GM18951 (cell line): ENCODE results near the gene PPM1F.

Source experiments
- POLR2A ChIP-seq: IDR thresholded peaks from 4 replicates; pipeline ENCODE4 v1.6.1; 2011; ENCODE audit warnings: mild to moderate bottlenecking; ENCODE audit not compliant: insufficient read length, insufficient read depth; ENCODE audit errors: extremely low read depth
- in situ Hi-C: fragments of 300-500 bp; cut with MboI; formaldehyde crosslinking; loops from one replicate; pipeline ENCODE4 v1.12.0; 2022; ENCODE audit warnings: low sequenced_read_pairs, mixed read lengths, inconsistent platforms; ENCODE audit not compliant: unreplicated experiment

Gene PPM1F

DNA sequence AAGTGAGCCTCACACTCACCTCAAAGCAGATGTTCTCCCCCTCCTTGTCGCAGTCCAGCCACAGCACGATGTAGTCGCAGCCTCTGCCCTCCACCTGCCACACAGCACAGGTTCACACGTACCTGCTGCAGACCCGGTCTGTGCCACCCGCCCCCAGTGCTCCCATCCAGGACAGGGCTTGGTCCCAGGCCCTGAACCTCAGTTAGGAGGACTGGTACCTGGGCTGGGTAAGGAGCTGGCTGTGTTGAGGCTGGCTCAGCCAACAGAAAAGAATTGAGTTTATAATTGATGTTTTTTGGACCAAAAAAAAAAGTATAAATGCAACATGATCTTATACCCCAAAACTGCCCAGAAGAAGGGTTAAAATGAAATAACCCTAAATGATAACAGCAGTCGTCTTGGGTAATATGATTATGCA lies 19.2 kb upstream of the PPM1F start:
- TF ChIP-seq POLR2A, result no peak
- in situ Hi-C loops, result no loop called here

DNA sequence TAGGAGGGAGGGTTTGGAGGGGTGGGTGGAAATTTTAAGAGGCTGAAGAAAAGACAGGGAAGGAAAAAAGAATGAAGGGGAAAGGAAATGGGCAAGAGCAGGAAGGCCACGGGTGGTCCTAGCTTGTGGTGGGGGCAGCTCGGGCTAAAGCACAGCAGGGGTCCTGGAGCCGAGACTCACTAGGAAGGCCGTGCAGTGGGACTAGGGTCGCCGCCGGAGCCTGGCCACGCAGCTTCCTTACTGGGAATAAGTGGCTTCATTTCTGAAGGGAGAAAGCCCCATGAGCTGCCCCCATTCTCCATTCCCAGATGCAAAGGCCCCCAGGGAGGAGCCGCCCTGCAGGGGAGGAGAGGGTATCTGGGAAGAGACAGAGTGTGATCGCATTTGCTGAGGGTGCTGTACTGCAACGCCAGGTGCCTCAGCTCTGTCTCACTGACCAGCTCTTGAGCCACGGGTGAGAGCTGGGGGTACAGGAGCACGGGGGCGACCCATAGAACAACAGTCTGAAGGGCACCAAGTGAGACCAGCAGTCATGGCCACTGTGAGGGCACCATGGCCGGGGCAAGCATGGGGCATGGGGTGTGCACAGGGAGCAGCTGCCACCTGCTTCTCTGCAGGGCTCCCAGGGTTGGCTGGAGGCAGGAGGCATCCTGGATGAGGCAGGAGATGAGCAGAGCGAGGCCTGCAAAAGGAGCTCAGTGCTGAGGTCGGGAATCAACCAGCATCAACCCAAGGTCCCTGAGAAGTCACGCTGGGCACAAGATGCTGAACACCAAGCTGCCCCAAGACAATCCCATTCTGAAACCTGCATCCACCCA lies 18.4 kb upstream of the PPM1F start:
- in situ Hi-C loops, result no loop called here
- TF ChIP-seq POLR2A, result no peak

DNA sequence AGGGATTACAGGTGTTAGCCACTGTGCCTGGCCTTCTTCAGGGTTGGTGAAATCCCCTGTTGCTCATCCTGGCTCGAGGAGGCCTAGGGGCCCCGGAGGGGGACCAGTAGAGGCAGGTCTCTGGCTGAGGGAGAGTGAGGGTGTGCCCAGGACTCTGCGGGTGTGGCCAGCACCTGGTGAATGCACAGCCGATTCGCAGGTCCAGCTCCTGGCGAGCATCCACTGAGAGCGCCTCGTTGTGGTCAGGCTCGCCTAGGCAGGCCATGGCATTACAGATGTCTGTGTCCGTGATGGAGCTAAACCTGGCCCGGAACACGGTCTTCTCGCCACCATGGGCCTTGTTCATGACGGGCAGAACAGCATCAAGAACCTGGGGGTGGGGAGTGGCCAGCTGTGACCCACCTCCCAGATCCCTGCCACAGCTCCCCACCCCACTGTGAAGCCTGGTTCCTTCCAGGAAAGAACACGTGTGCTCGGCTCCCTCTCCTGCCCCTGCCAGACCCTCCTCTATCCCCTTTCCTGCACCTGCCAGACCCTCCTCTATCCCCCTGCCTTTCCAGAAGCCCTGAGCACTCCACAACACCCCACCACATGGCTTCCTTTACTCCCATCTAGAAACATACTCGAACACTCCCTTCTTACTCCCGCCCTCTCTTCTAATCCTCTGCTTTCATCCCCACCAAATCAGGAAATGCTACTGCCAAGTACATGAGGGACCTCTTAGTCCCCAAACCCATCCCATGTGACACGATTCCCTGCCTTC lies 17.6 kb upstream of the PPM1F start:
- in situ Hi-C loops, result no loop called here
- TF ChIP-seq POLR2A, result no peak

- in situ Hi-C loops, result no loop called here
- no peak for TF ChIP-seq POLR2A
These were observed 15.9 kb upstream of the PPM1F start for GRCh38 chr22:21968452-21969129.

DNA sequence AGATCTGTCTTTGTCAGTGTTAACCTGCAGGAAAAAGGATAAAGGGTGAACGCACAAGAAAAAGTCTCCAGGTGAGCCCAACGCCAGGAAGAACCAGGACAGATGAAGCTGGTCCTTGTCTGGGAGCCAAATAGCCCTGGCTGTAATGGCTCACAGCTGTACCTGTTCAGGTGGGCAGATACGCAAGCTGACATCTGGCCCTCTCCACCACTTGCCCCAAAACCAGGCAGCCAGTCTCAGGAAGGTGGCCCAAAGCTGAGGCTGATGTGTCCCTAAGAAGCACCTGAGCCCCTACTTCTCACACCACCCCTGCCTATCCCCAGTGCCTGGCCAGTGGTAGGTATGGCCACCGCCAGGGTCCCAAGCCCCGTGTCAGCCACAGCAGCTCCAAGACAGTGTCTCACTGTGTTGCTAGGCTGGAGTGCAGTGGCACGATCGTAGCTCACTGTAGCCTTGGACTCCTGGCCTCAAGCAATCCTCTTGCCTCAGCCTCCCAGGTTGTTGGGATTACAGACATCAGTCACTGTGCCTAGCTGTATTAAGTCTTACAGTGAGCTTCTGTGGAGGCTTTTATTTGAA lies 15.1 kb upstream of the PPM1F start:
- no peak for TF ChIP-seq POLR2A
- in situ Hi-C loops, result no loop called here

DNA sequence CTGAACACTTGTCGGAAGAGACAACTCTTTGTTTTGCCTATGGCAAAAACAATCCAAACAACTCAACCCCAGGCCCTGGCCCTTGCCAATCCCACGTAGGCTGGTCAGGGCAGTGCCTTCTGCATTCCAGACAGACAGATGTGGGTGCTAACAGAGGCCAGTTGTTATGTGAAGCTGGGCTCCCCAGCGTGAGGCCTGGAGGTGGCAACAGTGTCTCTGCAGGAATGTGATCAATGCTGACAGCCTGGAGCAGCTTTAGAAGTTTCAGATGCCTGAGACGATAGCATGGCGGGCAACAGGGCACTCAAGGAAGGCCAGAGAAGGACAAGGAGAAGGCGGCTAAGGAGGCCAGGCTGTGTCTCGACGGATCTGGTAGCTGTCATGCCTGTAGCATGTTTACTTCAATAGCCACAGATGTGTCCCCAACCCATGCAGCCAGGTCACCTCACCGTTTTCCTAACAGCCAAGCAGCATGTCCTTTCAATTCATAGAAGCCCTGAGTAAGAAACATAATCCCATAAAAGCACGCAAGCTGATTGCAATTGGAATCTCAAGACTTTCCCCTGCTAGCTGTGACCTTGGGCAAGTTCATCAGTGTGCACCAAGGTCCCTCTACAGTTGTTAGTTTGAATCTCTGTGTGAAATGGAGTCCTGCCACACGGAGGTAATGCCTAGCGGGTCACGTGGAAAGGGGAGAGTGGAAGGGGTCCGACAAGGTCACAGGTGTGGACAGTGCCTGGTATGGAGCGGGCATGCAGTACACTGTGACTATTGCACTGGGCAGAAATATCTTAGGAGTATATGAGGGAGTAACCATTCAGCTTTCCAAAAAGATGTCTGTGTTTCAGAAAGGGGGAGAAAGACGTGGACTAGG lies 14.2 kb upstream of the PPM1F start:
- in situ Hi-C loops, result no loop called here

DNA sequence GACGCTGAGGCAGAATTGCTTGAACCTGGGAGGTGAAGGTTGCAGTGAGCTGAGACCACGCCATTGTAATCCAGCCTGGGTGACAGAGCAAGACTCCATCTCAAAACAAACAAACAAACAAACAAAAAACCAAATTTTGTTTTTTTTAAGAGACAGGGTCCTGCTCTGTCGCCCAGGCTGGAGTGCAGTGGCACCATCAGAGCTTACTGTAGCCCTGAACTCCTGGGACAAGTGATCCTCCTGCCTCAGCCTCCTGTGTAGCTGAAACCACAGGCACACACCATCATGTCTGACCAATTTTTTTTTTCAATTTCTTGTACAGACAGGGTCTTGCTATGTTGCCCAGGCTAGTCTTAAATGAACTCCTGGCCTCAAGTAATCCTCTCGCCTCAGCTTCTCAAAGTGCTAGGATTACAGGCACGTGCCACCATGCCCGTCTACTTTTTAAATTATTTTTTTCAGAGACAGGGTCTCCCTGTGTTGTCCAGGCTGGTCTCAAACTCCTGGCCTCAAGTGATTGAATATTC lies 13.2 kb upstream of the PPM1F start:
- in situ Hi-C loops, result no loop called here
- TF ChIP-seq POLR2A, result no peak

More for the DNA sequence above, 14.2 kb upstream of the PPM1F start:
- no peak for TF ChIP-seq POLR2A

DNA sequence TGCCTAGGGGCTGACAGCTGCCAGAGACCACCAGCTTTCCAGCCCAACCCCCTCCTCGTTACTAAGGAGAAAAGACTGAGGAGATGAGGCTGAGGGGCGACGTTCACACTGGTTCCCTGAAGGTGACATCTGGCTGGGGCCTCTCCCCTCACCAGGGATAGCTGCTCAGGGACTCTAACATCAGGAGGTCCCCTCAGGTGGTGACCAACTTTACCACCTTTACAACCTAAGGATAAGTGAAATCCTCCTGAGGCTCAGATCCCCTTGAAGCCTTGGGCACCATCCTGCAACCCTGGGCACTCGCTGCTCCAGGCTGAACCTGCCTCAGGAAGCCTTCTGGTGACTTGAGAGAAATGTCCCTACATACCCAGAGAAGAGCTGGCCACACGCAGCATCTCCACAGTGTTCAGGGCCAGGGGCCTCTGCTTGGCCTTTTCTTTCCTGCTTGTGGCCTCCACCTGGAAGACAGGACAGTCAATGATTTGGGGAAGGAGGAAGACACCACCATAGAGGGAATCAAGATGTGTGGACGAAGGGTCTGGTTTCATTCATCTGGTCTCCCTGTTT lies 12.4 kb upstream of the PPM1F start:
- in situ Hi-C loops, result no loop called here
- no peak for TF ChIP-seq POLR2A

- in situ Hi-C loops, result no loop called here
- no peak for TF ChIP-seq POLR2A
These were observed 11.6 kb upstream of the PPM1F start for GRCh38 chr22:21964234-21964633.

DNA sequence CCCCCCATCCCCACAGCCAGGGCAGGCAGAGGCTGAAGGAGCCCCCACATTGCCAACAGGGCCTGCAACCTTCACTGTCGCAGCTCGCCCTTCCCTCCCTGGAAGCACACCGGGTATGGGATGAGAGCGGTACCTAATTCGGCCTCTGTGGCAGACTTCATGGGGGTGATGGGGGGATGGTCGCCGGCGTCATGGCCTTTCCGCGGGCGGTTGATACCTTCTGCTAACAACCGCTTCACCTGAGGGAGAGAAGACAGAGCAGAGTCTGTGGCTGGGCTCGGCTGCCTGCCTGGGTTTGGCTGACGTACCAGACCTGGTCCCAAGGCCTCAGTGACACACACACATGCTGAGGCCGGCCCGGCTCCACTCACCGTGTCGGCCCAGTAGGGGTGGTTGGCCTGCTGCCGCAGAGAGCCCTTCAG lies 11.2 kb upstream of the PPM1F start:
- TF ChIP-seq POLR2A, result no peak
- in situ Hi-C loops, result no loop called here

DNA sequence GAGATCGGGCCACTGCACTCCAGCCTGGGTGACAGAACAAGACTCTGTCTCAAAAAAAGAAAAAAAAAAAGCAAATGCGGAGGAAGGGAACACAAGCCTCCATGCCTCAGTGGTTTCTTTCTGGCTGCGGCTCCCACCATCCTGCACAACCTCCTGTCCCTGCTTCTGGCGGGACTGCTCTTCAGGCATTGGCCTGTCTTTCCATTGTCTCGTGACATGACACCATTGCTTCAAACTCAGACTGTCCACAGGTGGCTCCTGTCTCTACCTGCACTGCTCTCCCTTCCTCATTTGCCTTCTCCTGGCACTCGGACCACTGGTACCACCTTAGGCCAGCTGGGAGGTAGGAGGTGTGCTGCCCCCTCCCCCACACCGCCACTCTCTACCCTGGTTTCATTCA lies 10.6 kb upstream of the PPM1F start:
- no peak for TF ChIP-seq POLR2A
- in situ Hi-C loops, result no loop called here

DNA sequence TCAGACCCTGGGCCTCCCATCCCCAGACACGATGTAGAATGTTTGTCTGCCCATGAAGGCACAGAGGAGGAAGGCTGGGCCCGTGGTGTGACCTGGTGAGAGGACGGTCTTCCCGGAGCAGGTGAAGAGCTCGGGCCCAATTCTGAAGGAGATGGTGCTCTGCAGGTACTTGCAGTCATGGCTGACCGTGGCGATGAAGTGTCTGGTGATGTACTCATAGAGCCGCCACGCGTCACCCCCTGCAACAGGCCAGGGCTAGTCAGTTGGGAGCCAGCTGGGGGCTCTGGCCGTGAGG lies 10.0 kb upstream of the PPM1F start:
- in situ Hi-C loops, result no loop called here
- no peak for TF ChIP-seq POLR2A

DNA sequence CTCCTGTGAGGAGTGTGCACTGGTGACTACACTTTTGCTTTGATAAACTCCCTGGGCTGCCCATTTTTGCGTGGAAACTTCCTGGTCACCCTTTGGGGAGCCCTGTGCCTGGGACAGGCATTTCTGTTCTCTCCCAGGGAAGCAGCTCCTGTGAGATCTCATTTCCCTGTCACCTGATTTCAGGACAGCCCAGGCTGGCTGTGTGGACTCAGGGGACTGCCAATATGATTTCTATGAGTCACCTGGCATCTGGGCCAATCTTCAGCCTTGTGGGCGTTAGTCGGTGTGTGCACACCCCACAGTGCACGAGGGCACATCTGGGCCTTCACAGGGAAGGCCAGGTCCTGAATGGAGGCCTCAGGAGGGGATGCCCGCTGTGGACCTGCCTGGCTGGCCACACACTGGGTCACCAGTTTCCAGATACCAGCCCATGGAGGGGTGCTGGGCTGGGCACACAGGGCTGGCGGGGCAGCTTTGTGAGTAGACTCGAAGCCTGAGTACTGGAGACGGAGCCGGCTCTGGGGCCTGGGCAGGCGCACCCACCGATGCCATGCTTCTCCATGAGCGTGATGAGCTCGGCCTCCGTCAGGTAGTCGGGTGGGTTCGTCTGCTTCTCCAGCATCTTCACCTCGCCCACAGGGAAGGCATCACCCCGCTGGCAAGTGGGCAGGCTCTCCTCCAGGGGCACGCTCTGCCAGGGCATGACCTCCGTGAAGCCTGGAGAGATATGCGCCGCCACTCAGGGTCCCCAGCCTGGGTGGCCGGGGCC lies 9.4 kb upstream of the PPM1F start:
- no peak for TF ChIP-seq POLR2A
- in situ Hi-C loops, result no loop called here
